ENCODE measurements around the gene TRIM77.
"Not testable (repeated sequence)": the region's sequence is repeated elsewhere in the genome, so short reads cannot be mapped to it uniquely, and the experiment has no call there.

The TRIM77 gene, protein sequence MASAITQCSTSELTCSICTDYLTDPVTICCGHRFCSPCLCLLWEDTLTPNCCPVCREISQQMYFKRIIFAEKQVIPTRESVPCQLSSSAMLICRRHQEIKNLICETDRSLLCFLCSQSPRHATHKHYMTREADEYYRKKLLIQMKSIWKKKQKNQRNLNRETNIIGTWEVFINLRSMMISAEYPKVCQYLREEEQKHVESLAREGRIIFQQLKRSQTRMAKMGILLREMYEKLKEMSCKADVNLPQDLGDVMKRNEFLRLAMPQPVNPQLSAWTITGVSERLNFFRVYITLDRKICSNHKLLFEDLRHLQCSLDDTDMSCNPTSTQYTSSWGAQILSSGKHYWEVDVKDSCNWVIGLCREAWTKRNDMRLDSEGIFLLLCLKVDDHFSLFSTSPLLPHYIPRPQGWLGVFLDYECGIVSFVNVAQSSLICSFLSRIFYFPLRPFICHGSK

DNA sequence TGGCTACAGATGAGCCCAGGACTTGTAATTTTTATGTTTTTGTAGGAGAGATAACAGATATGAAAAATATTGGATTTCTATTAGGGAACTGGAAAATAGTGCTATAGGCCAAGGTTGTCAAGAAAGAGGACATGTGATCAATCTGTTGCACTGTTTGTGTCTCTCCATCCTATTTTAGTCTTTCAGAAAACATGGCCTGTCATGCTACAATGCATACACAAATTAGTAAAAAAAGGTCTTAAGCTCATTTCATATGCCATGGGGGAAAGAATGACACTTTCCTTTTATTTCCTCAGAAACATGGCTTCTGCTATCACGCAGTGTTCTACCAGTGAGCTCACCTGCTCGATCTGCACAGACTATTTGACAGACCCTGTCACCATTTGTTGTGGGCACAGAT is at the start of gene TRIM77:
Gene TRIM77, plus strand, starts transcription at position 301 of the 400 bp plus-strand sequence. Its CDS starts 0 bp downstream, at position 301.
- not testable (repeated sequence) for DNase-seq

DNA sequence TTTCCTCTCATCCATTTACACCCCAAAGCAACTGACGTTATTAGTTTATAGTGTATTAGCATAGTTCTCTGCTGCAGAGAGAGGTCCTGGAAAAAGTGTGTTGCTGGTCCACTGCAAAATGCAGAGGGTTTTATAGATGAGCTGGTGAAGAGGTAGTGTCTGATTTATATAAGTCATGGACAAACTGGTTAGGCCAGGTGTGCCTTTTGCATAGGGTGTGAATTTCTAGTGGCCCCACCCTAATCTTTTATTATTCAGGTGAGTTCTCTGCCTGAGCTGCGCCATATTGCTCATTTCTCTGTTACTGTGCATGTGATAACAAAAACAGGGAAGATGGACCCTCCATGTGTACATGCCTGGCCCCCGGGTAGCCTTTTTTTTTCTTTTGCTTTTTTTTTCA is 43.1 kb upstream of the TRIM77 start:
- DNase-seq: no peak

- not testable (repeated sequence) for DNase-seq
These were observed 41.9 kb upstream of the TRIM77 start for GRCh38 chr11:89668158-89668557.

DNA sequence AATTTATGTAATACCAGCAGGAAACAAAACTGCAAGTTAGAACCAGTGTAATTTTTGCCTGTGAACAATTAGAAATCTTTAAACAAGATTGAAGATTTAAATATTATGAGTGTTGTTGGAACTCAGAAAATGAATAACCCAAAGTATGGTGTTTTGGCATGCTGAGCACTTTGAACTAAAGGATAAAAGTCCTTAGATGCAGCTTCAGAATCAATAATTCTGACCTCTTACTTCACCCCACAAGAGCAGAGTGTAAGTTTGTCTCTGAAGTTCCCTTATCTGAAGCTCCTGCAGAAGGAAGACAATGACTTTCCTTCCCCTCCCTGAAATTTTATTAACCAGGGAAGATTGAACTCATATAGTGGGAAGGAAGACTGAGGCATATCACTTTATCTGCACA is 40.5 kb upstream of the TRIM77 start:
- DNase-seq: not testable (repeated sequence)

DNA sequence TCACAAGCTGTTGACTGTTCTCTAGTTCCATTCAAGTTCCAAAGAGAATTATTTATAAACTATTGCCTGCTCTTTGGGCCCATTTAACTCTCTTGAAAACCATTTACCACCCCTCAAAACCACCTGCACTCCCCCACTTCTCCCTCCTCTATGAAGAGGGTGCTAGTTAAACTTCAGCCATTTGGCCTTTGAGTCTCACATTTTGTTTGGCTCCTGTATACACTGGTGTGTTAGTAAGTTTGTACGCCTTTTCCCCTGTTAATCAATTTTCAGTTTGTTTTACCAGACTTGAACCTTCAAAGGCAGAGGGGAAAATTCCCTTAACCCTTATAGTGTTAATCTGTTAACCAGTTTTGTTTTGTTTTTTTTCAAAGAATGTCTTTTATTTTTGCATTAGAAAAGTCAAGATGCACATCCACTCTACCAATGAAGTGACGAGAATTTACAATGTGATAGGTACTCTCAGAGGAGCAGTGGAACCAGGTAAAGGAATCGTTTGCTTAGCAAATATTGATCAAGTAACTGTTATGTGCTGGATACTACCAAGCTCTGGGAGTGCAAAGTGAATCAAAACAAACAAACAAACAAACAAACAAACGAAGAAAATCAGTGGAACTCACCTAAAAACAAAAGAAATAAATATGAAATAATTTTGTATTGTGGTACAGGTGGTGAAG is 40.0 kb upstream of the TRIM77 start:
- DNase-seq: not testable (repeated sequence)

GRCh38 chr11:89672547-89672946 is 37.6 kb upstream of the TRIM77 start:
- DNase-seq: not testable (repeated sequence)

- DNase-seq: not testable (repeated sequence)
These were observed 36.7 kb upstream of the TRIM77 start for GRCh38 chr11:89673380-89673779.

GRCh38 chr11:89675383-89675782 is 34.7 kb upstream of the TRIM77 start:
- DNase-seq: not testable (repeated sequence)

DNA sequence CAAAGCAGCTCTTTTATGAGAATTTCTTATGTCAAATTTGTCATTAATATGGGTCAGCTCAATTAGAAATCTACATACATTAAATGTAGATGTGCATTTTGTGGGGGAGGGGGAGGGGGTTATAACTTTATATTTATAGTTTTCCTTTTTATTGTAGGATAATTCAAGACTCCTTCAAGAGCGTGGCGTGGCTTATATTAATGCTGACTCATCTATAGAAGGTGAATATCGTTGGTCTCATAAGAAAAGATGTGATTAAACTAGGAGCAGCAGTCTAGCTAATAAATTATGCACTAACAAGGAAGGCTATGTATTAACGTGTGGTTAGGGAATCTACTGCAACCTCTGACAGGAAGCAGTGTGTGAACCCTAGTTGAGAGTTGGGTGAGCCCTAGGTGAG is 34.2 kb upstream of the TRIM77 start:
- DNase-seq: not testable (repeated sequence)

DNA sequence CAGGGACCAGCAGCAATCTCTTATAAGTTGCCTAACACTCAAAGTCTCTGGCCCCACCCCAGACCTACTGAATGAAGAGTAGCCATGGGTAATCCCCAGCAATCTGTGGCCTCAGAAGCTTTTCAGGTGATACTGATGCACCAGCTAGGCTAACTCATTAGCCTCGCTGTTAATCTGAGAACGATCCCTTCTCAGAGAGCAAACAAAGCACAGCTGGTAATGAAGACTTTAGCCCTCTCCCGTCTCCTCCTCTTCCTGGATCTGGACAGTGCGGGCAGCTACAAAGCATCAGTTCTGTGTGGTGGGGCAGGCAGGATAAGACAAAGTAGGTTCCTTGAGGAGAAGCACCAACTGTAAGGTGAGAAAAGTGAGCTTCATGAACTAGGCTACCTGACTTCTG is 3.0 kb upstream of the TRIM77 start:
- not testable (repeated sequence) for DNase-seq

DNA sequence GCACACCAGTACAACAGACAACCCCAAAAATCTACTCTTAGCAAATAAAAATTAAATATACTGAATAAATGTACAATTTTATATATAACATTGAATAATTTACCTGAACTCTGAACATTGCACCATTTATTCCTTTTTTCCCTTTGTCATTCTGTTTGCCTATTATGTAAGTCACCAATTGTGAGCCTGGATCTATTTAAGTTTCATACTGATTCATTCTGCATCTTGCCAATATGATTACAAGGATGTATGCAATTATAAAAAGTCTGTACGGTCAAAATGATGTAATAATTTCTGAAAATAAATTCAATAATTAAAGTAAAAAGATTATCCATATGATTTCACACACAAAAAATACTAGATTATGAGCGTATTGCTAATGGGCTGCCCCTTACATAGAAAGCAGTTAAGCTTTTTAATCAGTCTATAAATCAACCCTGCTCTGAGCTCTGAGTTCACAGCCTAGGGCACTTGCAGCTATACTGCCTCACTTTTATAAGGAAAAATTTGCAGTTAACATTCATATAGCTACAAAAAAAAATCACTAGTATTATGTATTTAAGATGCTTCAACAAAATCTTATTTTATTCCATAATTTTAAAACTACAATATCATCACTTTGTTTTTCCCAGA is 14.9 kb downstream of the TRIM77 start:
- not testable (repeated sequence) for DNase-seq

DNA sequence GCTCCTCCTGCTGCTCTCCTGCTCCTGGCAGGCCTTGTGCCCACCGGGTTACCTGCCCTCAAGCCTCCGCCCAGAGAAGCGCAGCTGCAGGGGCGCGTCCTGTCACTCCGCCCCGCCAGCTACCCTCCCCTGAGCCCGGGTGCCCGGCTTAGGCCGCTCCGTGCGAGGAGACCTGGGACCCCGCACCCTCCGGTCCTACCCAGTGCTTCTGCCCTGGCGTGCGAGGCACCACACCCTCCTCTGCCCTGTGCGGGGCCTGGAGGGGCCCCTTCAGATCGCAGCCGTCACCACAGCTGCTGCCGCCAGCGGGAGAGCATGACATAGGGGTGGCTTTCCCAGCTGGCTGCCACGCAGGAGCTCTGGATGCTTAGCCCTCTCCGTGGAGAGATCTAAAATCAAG is 20.1 kb downstream of the TRIM77 start:
- DNase-seq: not testable (repeated sequence)

GRCh38 chr11:89736566-89736965 is 26.5 kb downstream of the TRIM77 start:
- no peak for DNase-seq

DNA sequence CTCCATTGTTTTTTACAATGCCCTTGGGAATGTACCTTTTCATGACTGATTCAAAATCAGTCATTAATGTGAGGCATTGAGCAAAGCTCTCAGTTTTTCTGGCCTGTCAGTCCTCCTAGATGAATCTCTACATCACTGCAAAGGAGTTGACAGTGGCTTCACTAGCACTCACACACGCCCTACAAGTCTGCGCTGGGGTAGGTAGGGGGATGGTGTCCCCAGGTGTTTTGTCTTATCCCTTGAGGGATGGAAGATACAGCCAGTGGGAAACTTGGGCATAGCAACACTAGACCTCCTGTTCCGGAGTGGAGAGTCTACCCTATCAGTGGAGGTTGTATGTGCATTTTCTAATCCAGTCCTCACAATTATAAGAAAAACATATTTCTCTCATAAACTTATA is 27.0 kb downstream of the TRIM77 start:
- no peak for DNase-seq

GRCh38 chr11:89741406-89741805 is 31.3 kb downstream of the TRIM77 start:
- DNase-seq: not testable (repeated sequence)

DNA sequence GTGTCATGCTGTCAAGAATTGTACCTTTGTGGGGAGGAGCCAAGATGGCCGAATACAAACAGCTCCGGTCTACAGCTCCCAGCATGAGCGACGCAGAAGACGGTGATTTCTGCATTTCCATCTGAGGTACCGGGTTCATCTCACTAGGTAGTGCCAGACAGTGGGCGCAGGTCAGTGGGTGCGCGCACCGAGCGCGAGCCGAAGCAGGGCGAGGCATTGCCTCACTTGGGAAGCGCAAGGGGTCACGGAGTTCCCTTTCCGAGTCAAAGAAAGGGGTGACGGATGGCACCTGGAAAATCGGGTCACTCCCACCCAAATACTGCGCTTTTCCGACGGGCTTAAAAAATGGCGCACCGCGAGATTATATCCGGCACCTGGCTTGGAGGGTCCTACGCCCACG is 34.1 kb downstream of the TRIM77 start:
- not testable (repeated sequence) for DNase-seq

DNA sequence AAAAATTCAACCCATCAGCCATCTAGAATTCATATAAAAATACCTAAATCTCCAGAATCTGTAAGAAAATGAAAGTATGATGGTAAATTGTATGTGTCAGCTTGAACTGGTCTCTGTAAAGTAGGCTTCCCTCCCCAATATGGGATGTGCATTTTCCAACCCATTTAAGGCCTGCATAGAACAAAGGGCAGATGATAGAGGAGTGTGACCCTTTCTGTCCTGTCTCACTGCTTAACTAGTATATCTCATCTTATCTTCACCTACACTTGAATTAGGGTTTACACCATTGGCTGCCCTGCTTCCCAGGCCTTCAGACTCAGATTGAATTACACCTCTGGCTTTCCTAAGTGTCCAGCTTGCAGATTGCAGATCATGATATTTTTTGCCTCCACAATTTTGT is 40.7 kb downstream of the TRIM77 start:
- not testable (repeated sequence) for DNase-seq
